Sigmoid colon (tissue), 4 donors: ENCODE measurements around the gene EIF1.

Experiments used
- EP300 ChIP-seq, 4 donors: sonication (generic); formaldehyde crosslinking; IDR thresholded peaks; one replicate each; pipeline ENCODE4 v1.6.1; 2017; ENCODE audit warnings: antibody characterized with exemption in 4 of 4
- POLR2AphosphoS5 ChIP-seq, 4 donors: sonication (generic); formaldehyde crosslinking; IDR thresholded peaks; one replicate each; pipeline ENCODE4 v1.6.1; 2017; ENCODE audit warnings: antibody characterized with exemption in 4 of 4

DNA sequence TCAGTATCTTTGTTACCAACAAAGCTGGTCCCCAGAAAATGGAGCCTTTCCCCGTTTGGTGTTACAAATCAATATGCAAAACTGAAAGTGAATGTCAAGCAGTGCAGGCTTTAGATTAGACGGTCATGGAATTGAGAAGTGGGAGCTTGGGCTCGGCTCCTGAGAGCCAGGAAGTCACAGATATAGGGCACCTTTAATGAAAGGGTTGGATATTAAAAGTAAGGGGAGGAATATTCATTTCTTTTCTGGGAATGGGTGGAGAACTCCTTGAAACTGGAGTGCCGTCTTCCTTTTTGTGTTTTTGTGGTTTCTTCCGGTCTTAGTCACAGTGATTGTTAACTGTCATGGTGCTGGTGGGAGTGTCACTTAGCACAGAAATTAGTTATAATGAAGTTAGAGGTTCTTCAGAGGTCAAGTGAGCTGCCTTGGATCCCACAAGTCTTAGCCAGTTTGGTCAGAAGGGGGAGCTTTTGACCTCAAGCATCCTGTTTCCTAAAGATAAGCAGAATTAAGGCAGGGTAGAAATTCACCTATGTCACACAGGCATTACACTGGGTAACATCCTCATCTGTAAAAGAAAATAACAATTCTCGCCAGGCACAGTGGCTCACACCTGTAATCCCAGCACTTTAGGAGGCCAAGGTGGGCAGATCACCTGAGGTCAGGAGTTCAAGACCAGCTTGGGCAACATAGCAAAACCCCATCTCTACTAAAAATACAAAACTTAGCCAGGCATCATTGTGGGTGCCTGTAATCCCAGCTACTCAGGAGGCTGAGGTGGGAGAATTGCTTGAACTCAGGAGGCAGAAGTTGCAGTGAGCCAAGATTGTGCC lies 9.6 kb upstream of the EIF1 start:
- peak in 1 of 4 donors; percentile 52 for TF ChIP-seq POLR2AphosphoS5 (IDR thresholded peaks at IDR 0.05)
- TF ChIP-seq EP300 (IDR thresholded peaks at IDR 0.05): no peak
